CD4-positive, alpha-beta T cell treated with Interleukin-21 for 1 hour (primary cell): Measurements from ENCODE around the gene PDLIM4.

Experiments
- DNase-seq: peaks from one replicate; pipeline ENCODE4 v3.0.0-alpha.2; 2020

PDLIM4 gene

DNA sequence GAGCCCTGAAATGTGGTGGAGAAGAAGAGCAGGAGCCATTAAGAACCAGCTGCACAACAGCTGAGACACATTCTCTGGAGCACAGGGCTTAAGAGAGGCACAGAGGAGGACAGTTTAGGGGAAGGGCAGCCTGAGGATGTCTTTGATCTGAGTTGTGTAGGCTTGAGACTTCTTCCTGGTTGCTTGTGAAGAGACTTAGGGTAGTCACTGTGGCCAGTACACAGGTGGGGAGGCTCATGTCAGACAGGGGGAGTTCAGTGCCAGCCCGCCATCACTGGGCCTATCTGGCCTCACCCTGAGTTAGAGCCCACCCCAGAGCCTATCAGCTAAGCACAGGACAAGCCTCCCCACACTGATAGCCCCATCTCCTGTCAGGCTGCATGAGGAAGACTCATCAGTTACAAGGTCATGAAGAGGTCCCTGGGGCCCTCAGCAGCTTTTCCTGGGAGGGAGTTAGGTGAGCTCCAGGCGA lies 56.5 kb downstream of the PDLIM4 start:
- no peak for DNase-seq

DNA sequence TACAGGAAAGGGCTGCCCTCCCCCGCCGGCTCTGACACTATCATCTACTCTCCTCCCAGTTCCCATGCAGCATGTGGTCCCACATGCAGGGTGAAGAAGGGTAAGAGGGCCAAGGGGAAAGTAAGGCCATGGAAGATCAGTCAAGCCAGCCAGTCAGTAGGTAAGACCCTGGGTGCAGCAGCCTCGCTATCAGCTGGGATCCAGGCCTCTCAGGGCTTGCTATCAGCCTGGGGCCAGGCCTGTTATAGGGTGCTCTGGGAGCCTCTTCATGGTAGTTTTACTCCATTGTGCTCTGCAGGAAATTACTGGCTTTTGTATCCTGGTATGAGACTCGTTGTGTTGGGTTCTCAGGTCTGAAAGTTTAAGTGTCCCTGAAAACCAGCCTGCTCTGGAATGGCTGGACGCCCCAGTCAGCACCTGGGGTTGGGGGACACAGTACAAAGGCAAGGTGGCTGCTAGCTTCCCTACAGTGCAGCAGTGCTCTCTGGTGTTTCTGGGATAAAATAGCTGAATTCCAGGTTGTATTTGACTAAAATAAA lies 58.1 kb downstream of the PDLIM4 start:
- no peak for DNase-seq

DNA sequence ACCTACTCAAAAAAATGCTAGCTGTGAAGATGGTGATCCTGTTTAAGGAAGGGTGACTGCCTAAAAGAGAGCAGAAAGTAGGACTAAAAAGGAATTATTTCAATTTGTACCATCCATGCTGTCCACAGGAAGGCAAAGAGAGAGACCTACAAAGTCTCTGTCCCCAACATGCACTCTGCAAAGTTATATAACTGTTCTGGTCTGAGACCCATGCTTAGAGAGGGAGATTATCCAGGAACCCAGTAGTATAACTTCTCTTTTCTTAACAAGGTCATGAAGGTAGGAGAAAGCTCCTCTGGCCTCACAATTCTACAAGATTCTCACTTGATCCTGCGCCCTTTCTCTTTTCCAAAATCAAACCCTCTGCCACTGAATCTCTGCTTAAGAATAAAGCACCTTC lies 62.5 kb downstream of the PDLIM4 start:
- DNase-seq, result no peak

GRCh38 chr5:132321109-132321721 lies 63.7 kb downstream of the PDLIM4 start:
- DNase-seq, result no peak

GRCh38 chr5:132322266-132322665 lies 64.8 kb downstream of the PDLIM4 start:
- no peak for DNase-seq
